ENCODE measurements around the gene MLIP. TPM values are rescaled to one million over a fixed set of nuclear protein-coding genes. Genes with fewer than 3 reads are reported as not detected.
A peak's percentile ranks its signal among the peaks of the same experiment; 100 is the strongest.

Gene MLIP
- total and polyA plus RNA-seq, 2 of the 13 experiments (the other 11 are each of a cell fraction or from before 2014, with no cell fraction given) = 0.08 to 0.33 TPM

GRCh38 chr6:54185885-54186284 lies 74.6 kb downstream of the MLIP start:
- Histone ChIP-seq H4K20me1 (ENCODE audit: insufficient read depth, low read length) (no peaks in the 10 kb centered on the region), H3K4me2 (ENCODE audit: low read depth, low read length) (no peak overlapping the region), H3K27ac (ENCODE audit: extremely low read length, insufficient read depth, low read length) (no peak overlapping the region), H3K9me3 (ENCODE audit: low read length) (no peaks in the 10 kb centered on the region), H3K27me3 (ENCODE audit: control insufficient read depth in 1 of 2, insufficient read depth in 2 of 2, low read length in 2 of 2) (no peaks in the 10 kb centered on the region), H3K4me3 (replicated peaks in 1 of 3; ENCODE audit: insufficient read depth in 1 of 3, low read depth in 2 of 3, low read length in 3 of 3) (no peak overlapping the region), H3K4me1 (ENCODE audit: insufficient read depth, low read length) (no peaks in the 10 kb centered on the region), H3K79me2 (ENCODE audit: insufficient read depth, low read length) (no peaks in the 10 kb centered on the region), H2AFZ (ENCODE audit: low read length) (no peak overlapping the region), H3K9ac (ENCODE audit: insufficient read depth, low read depth, low read length) (no peak overlapping the region), H3K36me3 (replicated peaks in 1 of 2; ENCODE audit: control insufficient read depth in 1 of 2, insufficient read depth in 2 of 2, low read length in 2 of 2) (no peaks in the 10 kb centered on the region)
- ChIA-PET CTCF (ENCODE audit: low intra/inter-chr PET ratio, low total read pairs) (no interaction called here), POLR2A (no interaction called here)
- no TSS peak for BruUV-seq (replicated peaks)
- DNase-seq (ENCODE audit: low spot score) (no peak), ATAC-seq (no peak; the same call in 2 of the 3 replicates), FAIRE-seq (no peak)
- TF ChIP-seq ZNF33A (CRISPR knock-in tag; IDR thresholded peaks at IDR 0.05; ENCODE audit: borderline replicate concordance) (no peak), MZF1 (CRISPR knock-in tag; IDR thresholded peaks at IDR 0.05; ENCODE audit: borderline replicate concordance) (no peak), PPARG (CRISPR knock-in tag; conservative IDR thresholded peaks at IDR 0.05) (no peak), FOSL2 (CRISPR knock-in tag; IDR thresholded peaks at IDR 0.05) (peak; percentile 49), SOX5 (CRISPR knock-in tag; IDR thresholded peaks at IDR 0.05; ENCODE audit: borderline replicate concordance) (peak; percentile 35; the same call in 1 of the 2 replicates), KDM1A (CRISPR knock-in tag; IDR thresholded peaks at IDR 0.05) (0 out of 2 replicates have a peak, but pooled peaks have one; percentile 20), ATF6 (CRISPR knock-in tag; conservative IDR thresholded peaks at IDR 0.05) (no peak), FOXA3 (CRISPR knock-in tag; IDR thresholded peaks at IDR 0.05) (peak; percentile 50), SOX13 (IDR thresholded peaks at IDR 0.05) (no peak), SOX13 (CRISPR knock-in tag; conservative IDR thresholded peaks at IDR 0.05 in 1 of 2, IDR thresholded peaks at IDR 0.05 in 1 of 2) (peak in 1 of 2 experiments; percentile 30; a peak in 1 of 4 replicates)
- TF ChIP-seq, protein P1, sequence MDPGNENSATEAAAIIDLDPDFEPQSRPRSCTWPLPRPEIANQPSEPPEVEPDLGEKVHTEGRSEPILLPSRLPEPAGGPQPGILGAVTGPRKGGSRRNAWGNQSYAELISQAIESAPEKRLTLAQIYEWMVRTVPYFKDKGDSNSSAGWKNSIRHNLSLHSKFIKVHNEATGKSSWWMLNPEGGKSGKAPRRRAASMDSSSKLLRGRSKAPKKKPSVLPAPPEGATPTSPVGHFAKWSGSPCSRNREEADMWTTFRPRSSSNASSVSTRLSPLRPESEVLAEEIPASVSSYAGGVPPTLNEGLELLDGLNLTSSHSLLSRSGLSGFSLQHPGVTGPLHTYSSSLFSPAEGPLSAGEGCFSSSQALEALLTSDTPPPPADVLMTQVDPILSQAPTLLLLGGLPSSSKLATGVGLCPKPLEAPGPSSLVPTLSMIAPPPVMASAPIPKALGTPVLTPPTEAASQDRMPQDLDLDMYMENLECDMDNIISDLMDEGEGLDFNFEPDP (CRISPR knock-in tag; conservative IDR thresholded peaks at IDR 0.05) = no peak
- in situ Hi-C loops (cut with HindIII; ENCODE audit: extremely low pct_ligation_motif_present, low pct_unique_long_range_greater_than_20kb) = no loop called here
- 58% methylated on average over 1 of the region's 1 CpG for WGBS (ENCODE audit: low lambda C conversion rate)
- intact Hi-C loops (cut with micrococcal nuclease; ENCODE audit: unreplicated experiment) = no loop called here
